ENCODE data around the gene HIP1R. TPM values are rescaled to one million over a fixed set of nuclear protein-coding genes. Genes with fewer than 3 reads are reported as not detected.

HIP1R gene
- total RNA-seq, 1 donor from 2014 or later = 22.2 TPM

DNA sequence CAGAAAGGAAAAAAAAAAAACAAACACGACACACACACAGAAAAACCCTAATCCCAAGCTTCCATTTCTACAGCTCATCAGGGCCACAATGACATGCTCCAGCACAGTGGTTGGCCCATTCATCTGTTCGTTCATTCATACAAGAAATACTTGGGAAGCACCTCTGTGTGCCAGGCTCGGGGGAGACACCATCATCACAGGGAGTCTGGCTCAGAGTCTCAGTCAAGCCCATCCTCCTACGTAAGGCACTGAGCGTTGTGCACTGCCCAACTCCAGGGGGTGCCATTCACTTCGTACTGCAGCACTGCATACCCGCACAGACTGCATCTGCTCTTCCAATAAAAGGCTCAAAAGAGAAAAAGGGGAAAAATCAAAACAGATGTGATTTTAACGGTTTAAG, 45.4 kb downstream of the HIP1R start:
- H3K36me3 ChIP-seq (ENCODE audit: insufficient read depth, low read length) = no peaks in the 10 kb centered on the region
- no peak for TF ChIP-seq EZH2 (IDR thresholded peaks at IDR 0.05; ENCODE audit: insufficient read depth, low read length)
- TF ChIP-seq, protein P1, sequence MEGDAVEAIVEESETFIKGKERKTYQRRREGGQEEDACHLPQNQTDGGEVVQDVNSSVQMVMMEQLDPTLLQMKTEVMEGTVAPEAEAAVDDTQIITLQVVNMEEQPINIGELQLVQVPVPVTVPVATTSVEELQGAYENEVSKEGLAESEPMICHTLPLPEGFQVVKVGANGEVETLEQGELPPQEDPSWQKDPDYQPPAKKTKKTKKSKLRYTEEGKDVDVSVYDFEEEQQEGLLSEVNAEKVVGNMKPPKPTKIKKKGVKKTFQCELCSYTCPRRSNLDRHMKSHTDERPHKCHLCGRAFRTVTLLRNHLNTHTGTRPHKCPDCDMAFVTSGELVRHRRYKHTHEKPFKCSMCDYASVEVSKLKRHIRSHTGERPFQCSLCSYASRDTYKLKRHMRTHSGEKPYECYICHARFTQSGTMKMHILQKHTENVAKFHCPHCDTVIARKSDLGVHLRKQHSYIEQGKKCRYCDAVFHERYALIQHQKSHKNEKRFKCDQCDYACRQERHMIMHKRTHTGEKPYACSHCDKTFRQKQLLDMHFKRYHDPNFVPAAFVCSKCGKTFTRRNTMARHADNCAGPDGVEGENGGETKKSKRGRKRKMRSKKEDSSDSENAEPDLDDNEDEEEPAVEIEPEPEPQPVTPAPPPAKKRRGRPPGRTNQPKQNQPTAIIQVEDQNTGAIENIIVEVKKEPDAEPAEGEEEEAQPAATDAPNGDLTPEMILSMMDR (IDR thresholded peaks at IDR 0.05; ENCODE audit: insufficient read depth, low read depth, low read length) = peak; percentile 54
- H3K27ac Mint-ChIP-seq (ENCODE audit: unreplicated experiment) = peak overlapping the region; percentile 60
- H2AFZ ChIP-seq (ENCODE audit: low read depth, low read length) = no peak overlapping the region
- H3K9me3 Mint-ChIP-seq (ENCODE audit: unreplicated experiment) = no peaks in the 10 kb centered on the region
- no peak overlapping the region for H3K27ac ChIP-seq (ENCODE audit: low read depth, low read length)
- no peak for DNase-seq (ENCODE audit: low read depth)
- H3K4me1 ChIP-seq (ENCODE audit: insufficient read depth, low read length) = peaks cover 27% of the 10 kb centered on the region
- peaks cover 26% of the 10 kb centered on the region for H3K4me1 Mint-ChIP-seq (ENCODE audit: low read depth, unreplicated experiment)
- H3K4me3 ChIP-seq (ENCODE audit: insufficient read depth, low read depth, low read length) = no peak overlapping the region
- no peaks in the 10 kb centered on the region for H3K27me3 Mint-ChIP-seq (ENCODE audit: low read depth, unreplicated experiment)
- FAIRE-seq = no peak
- peaks cover 97% of the 10 kb centered on the region for H3K79me2 ChIP-seq (ENCODE audit: insufficient read depth, low read length)
- no peak overlapping the region for H3K9ac ChIP-seq (ENCODE audit: low read length)
- H3K36me3 Mint-ChIP-seq (ENCODE audit: low read depth, unreplicated experiment) = peaks cover 4% of the 10 kb centered on the region
- H4K20me1 ChIP-seq (ENCODE audit: insufficient read depth, low read length) = peaks cover 85% of the 10 kb centered on the region
- H3K9me3 ChIP-seq (ENCODE audit: insufficient read depth, low read depth, low read length) = no peaks in the 10 kb centered on the region
- H3K27me3 ChIP-seq (ENCODE audit: insufficient read depth, low read length) = no peaks in the 10 kb centered on the region
- peak overlapping the region; percentile 6 for H3K4me2 ChIP-seq (ENCODE audit: low read length)
- peak overlapping the region; percentile 11 for H3K4me3 Mint-ChIP-seq (ENCODE audit: unreplicated experiment)

DNA sequence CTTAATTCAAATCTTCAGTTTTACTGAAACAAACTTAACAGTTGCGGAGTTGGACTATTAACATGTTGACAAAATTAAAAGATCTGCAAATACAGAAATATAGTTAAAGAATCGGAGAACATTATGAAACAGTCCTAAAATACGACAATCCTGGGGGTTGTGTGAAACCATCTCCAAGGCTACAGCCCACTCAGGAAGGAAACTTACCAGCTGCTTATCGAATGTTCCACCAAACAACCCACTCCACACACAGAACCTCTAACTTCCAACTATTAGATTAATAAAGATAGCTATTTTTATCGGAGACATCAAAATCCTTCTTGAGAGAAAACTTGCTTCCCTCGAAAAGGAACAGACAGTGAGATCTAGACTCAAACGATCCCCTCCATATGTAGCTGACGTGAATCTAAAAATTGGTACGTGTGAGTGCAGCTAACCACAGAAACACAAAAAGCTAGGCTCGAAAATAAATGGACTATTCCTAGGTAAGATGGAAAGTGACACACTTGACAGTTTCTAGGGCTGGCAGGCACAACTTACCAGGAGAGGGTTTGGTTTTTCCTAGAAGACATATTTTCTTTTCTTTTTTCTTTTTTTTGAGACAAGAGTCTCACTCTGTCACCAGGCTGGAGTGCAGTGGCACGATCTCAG, 47.8 kb downstream of the HIP1R start:
- H3K9me3 ChIP-seq (ENCODE audit: insufficient read depth, low read depth, low read length) = no peaks in the 10 kb centered on the region
- H2AFZ ChIP-seq (ENCODE audit: low read depth, low read length) = no peak overlapping the region
- Mint-ChIP-seq H3K36me3 (ENCODE audit: low read depth, unreplicated experiment) (peaks cover 4% of the 10 kb centered on the region), H3K9me3 (ENCODE audit: unreplicated experiment) (no peaks in the 10 kb centered on the region), H3K4me1 (ENCODE audit: low read depth, unreplicated experiment) (peaks cover 44% of the 10 kb centered on the region), H3K27ac (ENCODE audit: unreplicated experiment) (no peak overlapping the region), H3K27me3 (ENCODE audit: low read depth, unreplicated experiment) (no peaks in the 10 kb centered on the region), H3K4me3 (ENCODE audit: unreplicated experiment) (no peak overlapping the region)
- H3K36me3 ChIP-seq (ENCODE audit: insufficient read depth, low read length) = no peaks in the 10 kb centered on the region
- TF ChIP-seq, protein P1 (IDR thresholded peaks at IDR 0.05; ENCODE audit: insufficient read depth, low read depth, low read length) = no peak
- TF ChIP-seq EZH2 (IDR thresholded peaks at IDR 0.05; ENCODE audit: insufficient read depth, low read length) = no peak
- DNase-seq (ENCODE audit: low read depth) (no peak), FAIRE-seq (no peak)
- peaks cover 97% of the 10 kb centered on the region for H3K79me2 ChIP-seq (ENCODE audit: insufficient read depth, low read length)
- H3K4me3 ChIP-seq (ENCODE audit: insufficient read depth, low read depth, low read length) = no peak overlapping the region
- H4K20me1 ChIP-seq (ENCODE audit: insufficient read depth, low read length) = peaks cover 80% of the 10 kb centered on the region
- no peak overlapping the region for H3K9ac ChIP-seq (ENCODE audit: low read length)
- H3K4me1 ChIP-seq (ENCODE audit: insufficient read depth, low read length) = peaks cover 36% of the 10 kb centered on the region
- H3K27me3 ChIP-seq (ENCODE audit: insufficient read depth, low read length) = no peaks in the 10 kb centered on the region
- no peak overlapping the region for H3K27ac ChIP-seq (ENCODE audit: low read depth, low read length)
- no peak overlapping the region for H3K4me2 ChIP-seq (ENCODE audit: low read length)

DNA sequence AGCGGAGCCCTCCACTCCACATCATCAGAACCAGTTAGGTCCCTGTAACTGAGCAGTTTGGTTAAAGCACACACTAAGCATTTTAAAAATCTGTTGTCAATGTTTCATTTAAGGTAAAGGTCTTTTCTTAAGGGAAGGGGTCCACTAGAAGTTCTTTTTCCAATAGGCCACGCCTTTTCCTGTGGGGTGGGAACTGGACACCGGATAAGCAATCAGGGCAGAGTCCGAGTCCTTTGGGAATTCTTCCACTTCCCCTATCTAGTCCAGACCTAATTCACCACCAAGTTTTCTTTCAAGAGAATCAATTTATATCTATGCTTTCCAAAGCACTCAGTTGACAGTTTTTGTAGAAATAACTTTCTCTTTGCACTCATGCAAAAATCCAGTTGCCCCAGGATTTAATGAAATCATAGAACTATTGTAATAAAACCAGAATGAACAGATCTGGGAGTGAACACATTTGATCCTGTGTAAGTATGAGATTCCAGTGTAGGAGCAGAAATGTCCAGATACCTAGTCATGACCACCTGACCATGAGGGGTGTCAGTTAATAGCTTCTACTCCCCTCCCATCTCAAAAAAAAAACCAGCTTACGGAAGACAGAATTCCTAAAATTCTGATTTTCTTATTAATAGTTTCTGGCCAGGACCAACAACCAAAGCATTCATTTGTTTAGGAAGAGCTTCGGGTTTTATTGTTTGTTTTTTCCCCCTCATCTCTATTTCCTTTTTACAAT, 49.0 kb downstream of the HIP1R start:
- TF ChIP-seq, protein P1 (IDR thresholded peaks at IDR 0.05; ENCODE audit: insufficient read depth, low read depth, low read length) = no peak
- no peak for TF ChIP-seq EZH2 (IDR thresholded peaks at IDR 0.05; ENCODE audit: insufficient read depth, low read length)
- Histone ChIP-seq H3K27ac (ENCODE audit: low read depth, low read length) (no peak overlapping the region), H3K9me3 (ENCODE audit: insufficient read depth, low read depth, low read length) (no peaks in the 10 kb centered on the region), H2AFZ (ENCODE audit: low read depth, low read length) (no peak overlapping the region), H3K4me2 (ENCODE audit: low read length) (no peak overlapping the region), H3K36me3 (ENCODE audit: insufficient read depth, low read length) (no peaks in the 10 kb centered on the region), H3K9ac (ENCODE audit: low read length) (no peak overlapping the region), H4K20me1 (ENCODE audit: insufficient read depth, low read length) (peaks cover 71% of the 10 kb centered on the region), H3K27me3 (ENCODE audit: insufficient read depth, low read length) (no peaks in the 10 kb centered on the region), H3K79me2 (ENCODE audit: insufficient read depth, low read length) (peaks cover 98% of the 10 kb centered on the region), H3K4me3 (ENCODE audit: insufficient read depth, low read depth, low read length) (no peak overlapping the region), H3K4me1 (ENCODE audit: insufficient read depth, low read length) (peaks cover 48% of the 10 kb centered on the region)
- H3K27ac Mint-ChIP-seq (ENCODE audit: unreplicated experiment) = peak overlapping the region; percentile 6
- H3K36me3 Mint-ChIP-seq (ENCODE audit: low read depth, unreplicated experiment) = peaks cover 4% of the 10 kb centered on the region
- H3K4me3 Mint-ChIP-seq (ENCODE audit: unreplicated experiment) = no peak overlapping the region
- peak; percentile 60 for DNase-seq (ENCODE audit: low read depth)
- H3K9me3 Mint-ChIP-seq (ENCODE audit: unreplicated experiment) = no peaks in the 10 kb centered on the region
- peaks cover 53% of the 10 kb centered on the region for H3K4me1 Mint-ChIP-seq (ENCODE audit: low read depth, unreplicated experiment)
- FAIRE-seq = no peak
- no peaks in the 10 kb centered on the region for H3K27me3 Mint-ChIP-seq (ENCODE audit: low read depth, unreplicated experiment)

Measured in astrocyte (in vitro differentiated cells and primary cell).